T-helper 2 cell treated with Interferon-gamma antibody and Interleukin-4, amounts not matched to agents 5 μg/mL and 100 μg/mL, for 36 hours (primary cell): ENCODE results near the gene CREB3L2.
"Not testable (repeated sequence)": the region's sequence is repeated elsewhere in the genome, so short reads cannot be mapped to it uniquely, and the experiment has no call there.

Experiments used
- DNase-seq: peaks from one replicate; pipeline ENCODE4 v3.0.0; 2021; ENCODE audit warnings: low spot score
- H3K27ac Mint-ChIP-seq: one replicate; pipeline ENCODE4 v1.8.0; 2021; ENCODE audit warnings: mild to moderate bottlenecking, mixed read lengths
- H3K27me3 Mint-ChIP-seq: one replicate; pipeline ENCODE4 v1.8.0; 2021; ENCODE audit warnings: low read depth, mixed read lengths
- H3K36me3 Mint-ChIP-seq: one replicate; pipeline ENCODE4 v1.8.0; 2021; ENCODE audit warnings: low read depth, mixed read lengths
- H3K4me1 Mint-ChIP-seq: one replicate; pipeline ENCODE4 v1.8.0; 2021; ENCODE audit warnings: low read depth, mixed read lengths
- H3K4me3 Mint-ChIP-seq: one replicate; pipeline ENCODE4 v1.8.0; 2022; ENCODE audit warnings: mild to moderate bottlenecking, moderate library complexity, mixed read lengths
- H3K9me3 Mint-ChIP-seq: one replicate; pipeline ENCODE4 v1.8.0; 2021; ENCODE audit warnings: mixed read lengths

The CREB3L2 gene

DNA sequence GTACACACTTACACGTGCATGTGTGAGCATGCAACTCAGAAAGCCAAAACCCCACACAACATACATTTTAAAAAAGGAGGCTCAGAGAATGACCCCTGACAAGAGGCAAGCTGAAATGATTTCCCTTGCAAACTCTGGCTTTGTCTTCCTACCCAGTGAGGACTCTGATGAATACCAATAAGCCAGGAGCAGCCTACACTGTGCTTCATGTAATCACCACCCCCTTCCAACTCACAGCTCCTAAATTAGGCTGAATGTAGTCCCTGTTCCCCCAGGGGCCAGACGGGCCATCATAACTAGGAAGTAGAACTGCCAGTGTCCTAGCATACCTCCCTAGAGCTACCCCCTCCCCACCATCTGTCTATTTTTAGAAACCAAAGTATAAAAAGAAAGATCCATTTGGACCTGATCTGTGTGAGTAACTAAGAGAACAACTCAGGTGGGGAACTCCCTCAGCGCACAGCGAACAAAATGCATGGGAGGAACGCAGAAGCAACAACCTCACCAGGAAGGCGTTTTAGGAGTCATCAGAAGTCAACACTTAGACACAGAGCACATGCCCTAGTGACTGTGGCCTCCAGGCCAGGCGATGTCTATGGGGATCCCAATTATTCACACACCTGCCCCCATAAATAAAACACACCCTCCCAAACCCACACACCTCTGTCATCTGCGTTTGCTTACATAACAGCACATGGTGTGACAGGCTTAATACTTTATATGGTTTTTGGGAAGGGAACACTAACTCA is 157.0 kb downstream of the CREB3L2 start:
- Mint-ChIP-seq H3K27ac (no peak overlapping the region), H3K36me3 (no peaks in the 10 kb centered on the region), H3K27me3 (peaks cover 69% of the 10 kb centered on the region), H3K9me3 (no peaks in the 10 kb centered on the region), H3K4me1 (peaks cover 2% of the 10 kb centered on the region), H3K4me3 (no peak overlapping the region)
- DNase-seq, result no peak

DNA sequence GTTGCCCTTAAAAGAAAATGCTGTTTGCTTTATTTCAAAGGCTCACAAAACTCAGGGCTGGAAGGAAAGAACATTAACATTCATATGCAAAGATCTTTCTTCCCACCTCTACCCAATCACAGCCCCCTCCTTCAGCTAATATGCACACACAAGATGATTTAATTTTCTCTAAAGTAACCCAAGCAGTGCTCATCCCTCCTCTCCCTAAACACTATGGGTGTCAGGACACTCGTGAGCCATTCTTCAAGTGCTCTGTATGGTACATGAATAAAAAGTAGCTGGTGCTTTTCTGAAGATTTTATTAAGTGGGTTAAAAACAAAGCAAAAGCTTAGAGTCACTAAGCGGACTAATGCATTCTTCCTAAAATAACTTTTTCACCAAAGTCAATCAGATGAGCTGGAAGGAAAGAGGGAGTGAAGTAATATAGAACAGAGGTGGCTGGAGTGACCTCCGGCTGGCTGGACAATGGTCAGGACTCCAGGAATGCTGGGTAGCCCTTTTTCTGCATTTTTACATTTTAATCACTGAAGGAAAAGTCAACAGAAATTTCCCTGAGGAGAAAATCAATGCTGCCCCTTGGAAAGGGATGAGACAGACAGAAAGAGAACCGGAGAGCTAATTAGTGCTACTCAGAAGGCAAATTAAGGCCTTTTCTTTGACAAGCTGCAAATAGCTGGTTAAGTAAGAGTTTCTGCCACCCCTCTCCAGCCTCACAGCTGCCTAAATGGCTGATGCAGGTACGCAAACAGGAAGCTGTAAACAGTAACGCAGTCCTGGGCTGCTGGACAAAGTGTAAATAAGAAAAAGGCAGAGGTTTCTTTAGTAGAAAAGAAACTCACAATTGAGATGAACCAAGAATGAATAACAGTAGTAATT is 161.7 kb downstream of the CREB3L2 start:
- peaks cover 31% of the 10 kb centered on the region for H3K27me3 Mint-ChIP-seq
- no peak overlapping the region for H3K27ac Mint-ChIP-seq
- no peak overlapping the region for H3K4me3 Mint-ChIP-seq
- H3K36me3 Mint-ChIP-seq, result no peaks in the 10 kb centered on the region
- no peaks in the 10 kb centered on the region for H3K9me3 Mint-ChIP-seq
- no peaks in the 10 kb centered on the region for H3K4me1 Mint-ChIP-seq
- no peak for DNase-seq

DNA sequence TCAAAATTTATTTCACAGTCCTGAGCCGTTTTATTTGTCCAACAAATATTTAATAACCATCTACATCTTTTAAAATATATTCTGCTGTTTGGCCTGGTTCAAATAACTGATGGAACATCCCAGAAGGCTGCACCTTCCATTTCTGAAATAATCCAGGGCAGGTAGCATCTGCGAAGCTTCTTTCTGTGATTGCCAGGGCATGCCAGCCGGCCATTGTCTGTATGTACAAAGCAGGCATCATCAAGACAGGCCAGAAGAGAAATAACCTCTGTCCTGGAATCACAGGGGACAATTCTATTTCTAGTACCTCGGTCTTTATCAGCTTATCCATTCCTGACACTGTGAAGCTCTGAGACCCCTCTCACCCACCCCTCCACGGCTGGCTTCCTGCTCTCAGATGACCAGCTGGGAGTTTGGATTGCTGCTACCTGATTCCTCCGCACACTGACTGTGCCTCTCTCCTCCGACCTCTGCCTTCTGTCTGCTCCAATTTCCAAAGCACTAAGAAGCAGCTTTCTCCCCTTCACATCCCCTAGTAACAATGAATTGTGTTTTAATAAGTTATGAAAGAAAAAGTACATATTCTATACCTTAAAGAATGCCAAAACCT is 163.1 kb downstream of the CREB3L2 start:
- Mint-ChIP-seq H3K4me3 (no peak overlapping the region), H3K27me3 (peaks cover 20% of the 10 kb centered on the region)

DNA sequence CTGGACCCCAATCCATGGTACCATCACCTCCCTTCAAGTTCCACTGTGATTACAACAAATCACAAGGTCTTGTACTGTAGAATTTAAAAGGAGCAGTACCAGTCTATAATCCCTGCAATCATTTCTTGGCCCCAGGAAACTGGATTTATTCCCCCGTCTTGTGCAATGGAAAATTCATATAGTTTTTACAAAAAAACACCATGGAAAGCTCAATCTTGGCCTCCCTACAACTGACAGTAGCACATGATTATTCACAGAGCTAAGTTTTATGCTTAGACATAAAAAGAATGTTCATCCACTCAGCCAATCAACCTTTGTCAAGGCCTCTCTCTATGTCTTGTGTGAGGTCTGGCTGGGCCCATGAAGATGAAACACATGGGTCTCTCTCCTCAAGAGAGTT is 165.3 kb downstream of the CREB3L2 start:
- Mint-ChIP-seq H3K27ac (no peak overlapping the region), H3K4me1 (no peaks in the 10 kb centered on the region), H3K36me3 (no peaks in the 10 kb centered on the region), H3K9me3 (peaks cover 11% of the 10 kb centered on the region), H3K27me3 (peaks cover 6% of the 10 kb centered on the region), H3K4me3 (no peak overlapping the region)
- DNase-seq, result no peak

More for the DNA sequence above, 163.1 kb downstream of the CREB3L2 start:
- Mint-ChIP-seq H3K27ac (no peak overlapping the region), H3K36me3 (no peaks in the 10 kb centered on the region), H3K9me3 (no peaks in the 10 kb centered on the region), H3K4me1 (no peaks in the 10 kb centered on the region)
- DNase-seq, result no peak

DNA sequence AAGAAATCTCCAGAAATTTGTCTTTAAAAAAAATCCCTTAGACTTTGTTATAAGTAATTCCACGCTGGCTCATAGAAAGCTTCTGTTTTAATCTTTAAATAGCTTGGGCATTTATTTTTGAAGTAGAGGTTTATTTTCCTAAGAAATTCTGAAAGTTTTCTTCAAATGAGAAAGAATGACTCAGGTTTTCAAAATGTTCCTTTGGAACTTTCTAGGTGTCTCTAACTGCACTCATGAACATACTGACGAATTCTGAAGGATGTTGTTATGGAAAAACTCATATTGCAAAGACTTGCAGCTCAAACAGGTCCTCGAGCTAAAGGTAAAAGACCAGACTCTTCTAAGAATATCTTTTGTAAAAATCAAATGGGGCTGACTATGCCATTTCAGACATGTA is 165.8 kb downstream of the CREB3L2 start:
- Mint-ChIP-seq H3K27me3 (peaks cover 6% of the 10 kb centered on the region), H3K4me1 (no peaks in the 10 kb centered on the region), H3K4me3 (no peak overlapping the region), H3K9me3 (peaks cover 11% of the 10 kb centered on the region), H3K36me3 (no peaks in the 10 kb centered on the region), H3K27ac (no peak overlapping the region)
- no peak for DNase-seq

DNA sequence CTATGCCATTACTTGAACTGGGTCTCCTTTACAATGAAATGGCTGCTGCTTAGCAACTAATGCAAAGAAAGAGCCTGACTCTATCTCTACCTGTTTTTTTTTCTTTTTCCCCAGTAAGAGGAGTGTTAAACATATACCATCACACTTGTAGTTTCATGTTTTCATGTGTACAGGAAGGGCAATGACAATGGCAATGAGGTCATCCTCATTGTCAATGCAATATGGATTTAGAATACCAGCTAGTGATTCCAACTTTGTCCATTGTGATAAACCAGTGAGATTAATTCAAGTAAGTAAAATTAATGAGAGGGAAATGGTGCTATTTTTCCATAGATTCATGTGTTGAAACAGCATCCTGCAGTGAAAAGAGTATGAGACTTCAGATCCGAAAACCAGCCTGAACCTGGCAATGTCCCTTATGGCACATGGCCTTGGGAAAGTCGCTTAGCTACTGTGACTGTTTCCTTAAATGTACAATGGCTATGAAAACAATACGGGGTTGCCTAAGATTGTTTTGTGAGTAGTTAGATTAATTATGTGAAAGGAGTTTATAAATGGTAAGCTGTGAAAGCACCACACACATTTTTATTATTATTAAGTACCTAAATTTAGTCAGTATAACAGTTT is 166.3 kb downstream of the CREB3L2 start:
- Mint-ChIP-seq H3K36me3 (no peaks in the 10 kb centered on the region), H3K4me1 (no peaks in the 10 kb centered on the region), H3K27ac (no peak overlapping the region), H3K9me3 (peaks cover 11% of the 10 kb centered on the region), H3K27me3 (peaks cover 6% of the 10 kb centered on the region), H3K4me3 (no peak overlapping the region)
- DNase-seq, result no peak

DNA sequence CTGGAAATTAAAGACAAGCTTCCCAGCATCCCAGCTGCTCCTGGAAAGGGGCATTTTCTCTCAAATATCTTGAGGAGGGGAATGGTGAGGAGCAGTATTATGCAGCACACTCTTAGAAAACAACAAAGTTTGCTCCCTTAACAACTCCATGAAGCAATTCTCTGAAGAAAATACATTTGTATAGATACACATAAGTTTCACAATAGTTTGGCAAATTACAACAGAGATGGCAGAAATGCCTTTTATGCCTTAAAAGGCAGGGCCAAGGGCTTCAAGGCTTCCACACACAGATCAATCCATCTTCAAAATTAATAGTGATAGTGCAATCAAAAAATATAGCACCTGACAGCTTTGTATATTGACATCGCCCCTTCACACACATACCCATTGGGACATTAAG is 167.3 kb downstream of the CREB3L2 start:
- no peak overlapping the region for H3K27ac Mint-ChIP-seq
- no peak overlapping the region for H3K4me3 Mint-ChIP-seq
- peaks cover 11% of the 10 kb centered on the region for H3K9me3 Mint-ChIP-seq
- peaks cover 2% of the 10 kb centered on the region for H3K27me3 Mint-ChIP-seq
- H3K36me3 Mint-ChIP-seq, result no peaks in the 10 kb centered on the region
- no peak for DNase-seq
- no peaks in the 10 kb centered on the region for H3K4me1 Mint-ChIP-seq

DNA sequence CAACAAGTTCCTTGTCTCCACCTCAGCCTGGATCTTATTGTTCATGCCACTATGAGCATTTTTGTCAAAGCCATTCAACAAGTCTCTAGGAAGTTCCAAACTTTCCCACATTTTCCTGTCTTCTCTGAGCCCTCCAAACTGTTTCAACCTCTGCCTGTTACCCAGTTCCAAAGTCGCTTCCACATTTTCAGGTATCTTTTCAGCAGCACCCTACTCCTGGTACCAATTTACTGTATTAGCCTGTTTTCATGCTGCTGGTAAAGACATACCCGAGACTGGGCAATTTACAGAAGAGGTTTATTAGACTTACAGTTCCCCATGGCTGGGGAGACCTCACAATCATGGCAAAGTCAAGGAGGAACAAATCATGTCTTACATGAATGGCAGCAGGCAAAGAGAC is 168.9 kb downstream of the CREB3L2 start:
- H3K27me3 Mint-ChIP-seq, H3K36me3 Mint-ChIP-seq, DNase-seq, H3K4me1 Mint-ChIP-seq, H3K4me3 Mint-ChIP-seq, H3K27ac Mint-ChIP-seq: not testable (repeated sequence)
- H3K9me3 Mint-ChIP-seq, result peaks cover 11% of the 10 kb centered on the region

DNA sequence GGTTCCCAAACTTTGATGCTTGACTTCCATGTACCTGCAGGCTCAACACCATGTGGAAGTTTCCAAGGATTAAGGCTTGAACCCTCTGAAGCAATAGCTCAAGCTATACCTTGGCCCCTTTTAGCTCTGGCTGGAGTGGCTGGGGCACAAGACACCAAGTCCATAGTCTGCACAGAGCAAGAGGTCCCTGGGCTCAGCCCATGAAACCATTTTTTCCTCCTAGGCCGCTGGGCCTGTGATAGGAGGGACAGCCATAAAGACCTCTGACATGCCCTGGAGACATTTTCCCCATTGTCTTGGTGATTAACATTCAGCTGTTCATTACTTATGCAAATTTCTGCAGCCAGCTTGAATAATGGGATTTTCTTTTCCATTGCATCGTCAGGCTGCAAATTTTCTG is 169.5 kb downstream of the CREB3L2 start:
- H3K27me3 Mint-ChIP-seq, result no peaks in the 10 kb centered on the region
- no peaks in the 10 kb centered on the region for H3K4me1 Mint-ChIP-seq
- no peaks in the 10 kb centered on the region for H3K36me3 Mint-ChIP-seq
- H3K4me3 Mint-ChIP-seq, result no peak overlapping the region
- no peak overlapping the region for H3K27ac Mint-ChIP-seq
- peaks cover 11% of the 10 kb centered on the region for H3K9me3 Mint-ChIP-seq
- DNase-seq, result no peak

DNA sequence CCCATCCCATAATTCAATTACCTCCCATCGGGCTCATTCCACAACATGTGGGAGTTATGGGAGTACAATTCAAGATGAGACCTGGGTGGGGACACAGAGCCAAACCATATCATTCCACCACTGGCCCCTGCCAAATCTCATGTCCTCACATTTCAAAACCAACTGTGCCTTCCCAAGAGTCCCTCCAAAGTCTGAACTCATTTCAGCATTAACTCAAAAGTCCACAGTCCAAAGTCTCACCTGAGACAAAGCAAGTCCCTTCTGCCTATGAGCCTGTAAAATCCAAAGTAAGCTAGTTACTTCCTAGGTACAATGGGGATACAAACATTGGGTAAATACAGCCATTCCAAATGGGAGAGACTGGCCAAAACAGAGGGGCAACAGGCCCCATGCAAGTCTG is 170.3 kb downstream of the CREB3L2 start:
- not testable (repeated sequence) for H3K27me3 Mint-ChIP-seq, DNase-seq, H3K27ac Mint-ChIP-seq, H3K4me1 Mint-ChIP-seq, H3K4me3 Mint-ChIP-seq, H3K36me3 Mint-ChIP-seq
- H3K9me3 Mint-ChIP-seq, result peaks cover 11% of the 10 kb centered on the region

DNA sequence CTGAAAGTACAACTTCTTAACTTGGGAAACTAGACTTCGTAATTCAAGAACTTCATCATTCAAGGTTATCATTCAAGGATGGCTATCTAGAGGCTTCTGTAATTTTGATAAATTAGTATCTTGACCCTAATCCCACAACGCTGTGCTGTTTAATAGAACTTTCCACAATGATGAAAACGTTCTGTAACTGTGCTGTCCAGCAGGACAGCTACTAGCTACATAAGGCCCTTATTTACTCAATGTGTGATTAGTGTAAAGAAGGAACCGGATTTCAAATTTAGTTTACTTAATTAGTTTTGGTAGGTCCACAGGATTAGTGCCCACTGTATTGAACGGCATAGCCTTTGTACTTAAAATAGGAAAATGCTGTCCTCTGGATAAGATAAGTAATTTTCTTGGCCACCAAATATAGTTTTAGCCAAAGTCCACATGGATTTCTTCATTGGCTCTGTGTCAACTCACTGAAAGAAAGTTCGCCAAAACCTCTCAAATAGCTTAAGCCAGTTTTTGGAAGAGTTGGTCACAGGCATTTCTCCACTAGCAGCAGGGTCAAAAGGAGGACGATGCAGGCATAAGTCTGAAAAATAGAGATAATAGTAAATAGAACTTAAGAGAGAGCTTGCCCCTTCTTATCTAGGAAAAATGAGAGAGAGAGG is 172.4 kb downstream of the CREB3L2 start:
- Mint-ChIP-seq H3K27ac (no peak overlapping the region), H3K36me3 (no peaks in the 10 kb centered on the region), H3K27me3 (no peaks in the 10 kb centered on the region), H3K4me3 (no peak overlapping the region), H3K4me1 (no peaks in the 10 kb centered on the region), H3K9me3 (peaks cover 11% of the 10 kb centered on the region)
- no peak for DNase-seq

DNA sequence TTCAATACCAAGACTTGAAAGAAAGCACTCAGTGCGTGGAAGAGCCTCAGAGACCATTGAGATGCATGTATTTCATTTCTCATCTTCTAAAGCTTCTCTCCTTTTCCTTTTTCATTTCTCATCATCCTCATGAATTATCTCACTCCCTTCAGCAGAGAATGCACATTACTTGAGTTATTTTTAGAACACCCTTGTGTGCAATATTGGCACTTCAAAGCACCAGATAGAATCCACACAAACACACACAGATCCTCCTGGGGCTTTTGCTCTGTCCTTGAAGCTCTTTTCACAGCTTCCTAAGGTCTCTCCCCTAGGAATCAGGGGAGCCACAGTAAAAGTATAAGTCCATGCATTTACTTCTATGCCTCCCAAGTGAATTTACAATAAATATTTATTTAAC is 173.4 kb downstream of the CREB3L2 start:
- H3K27ac Mint-ChIP-seq, result no peak overlapping the region
- H3K4me3 Mint-ChIP-seq, result no peak overlapping the region
- H3K9me3 Mint-ChIP-seq, result peaks cover 8% of the 10 kb centered on the region
- no peak for DNase-seq
- H3K27me3 Mint-ChIP-seq, result no peaks in the 10 kb centered on the region
- no peaks in the 10 kb centered on the region for H3K4me1 Mint-ChIP-seq
- H3K36me3 Mint-ChIP-seq, result no peaks in the 10 kb centered on the region

DNA sequence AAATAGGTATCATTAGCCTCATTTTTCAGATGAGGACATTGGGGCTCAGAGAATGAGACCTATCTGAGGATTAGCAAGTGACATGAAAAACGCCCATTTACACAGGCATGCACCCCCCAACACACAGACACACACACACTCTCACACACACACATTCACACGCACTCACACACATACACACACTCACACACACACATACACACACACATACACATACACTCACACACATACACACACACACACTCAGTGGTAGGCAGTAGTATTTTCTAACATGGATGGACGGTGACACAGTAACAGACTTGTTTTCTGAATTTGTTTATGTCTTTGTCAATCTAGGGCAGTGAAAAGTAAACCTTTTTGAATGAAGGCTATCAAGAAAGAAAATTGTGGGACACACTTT is 176.4 kb downstream of the CREB3L2 start:
- H3K4me1 Mint-ChIP-seq, result no peaks in the 10 kb centered on the region
- DNase-seq, result no peak
- H3K27me3 Mint-ChIP-seq, result peaks cover 5% of the 10 kb centered on the region
- no peaks in the 10 kb centered on the region for H3K9me3 Mint-ChIP-seq
- no peak overlapping the region for H3K27ac Mint-ChIP-seq
- no peak overlapping the region for H3K4me3 Mint-ChIP-seq
- no peaks in the 10 kb centered on the region for H3K36me3 Mint-ChIP-seq
